AG09319 (cell line): ENCODE data around the gene ASTL.

Experiments used
- DNase-seq: peaks from one replicate; pipeline ENCODE4 v3.0.0-alpha.2; 2010; ENCODE audit warnings: low read depth; ENCODE audit errors: extremely low read depth
- TF ChIP-seq, protein P1 (sequence below): IDR thresholded peaks from 2 replicates; pipeline ENCODE4 v1.5.1; 2011; ENCODE audit warnings: low read depth, mild to moderate bottlenecking, inconsistent platforms, low read length, moderate library complexity

ASTL gene

DNA sequence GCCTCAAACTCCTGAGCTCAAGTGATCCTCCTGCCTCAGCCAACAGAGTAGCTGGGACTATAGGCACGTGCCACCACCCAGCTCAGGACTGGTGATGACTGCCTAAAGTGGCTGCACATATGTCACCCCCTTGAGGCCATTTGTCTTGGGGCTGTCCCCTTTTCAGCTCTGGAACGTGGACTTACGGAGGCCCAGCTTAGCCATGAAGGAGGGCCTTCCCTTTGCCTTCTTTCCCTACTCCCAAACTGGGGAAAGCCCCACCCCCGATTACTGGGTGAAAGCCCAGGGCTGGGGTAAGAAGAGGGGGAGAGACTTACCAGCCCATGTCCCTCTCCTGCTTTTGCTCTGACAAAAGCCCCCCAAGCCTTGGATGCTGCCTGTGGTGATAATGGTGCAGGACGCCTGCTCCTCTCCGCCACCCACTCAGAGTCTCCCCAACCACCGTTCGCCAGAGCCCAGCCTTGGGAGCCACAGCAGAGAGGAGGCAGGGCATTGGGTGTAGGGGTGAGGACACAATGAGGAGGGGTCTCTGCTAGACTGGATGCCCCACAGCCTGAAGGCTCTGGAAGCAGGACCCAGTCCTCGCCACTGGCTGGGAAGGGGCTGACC is 9.4 kb upstream of the ASTL start:
- DNase-seq: no peak
- TF ChIP-seq, protein P1, sequence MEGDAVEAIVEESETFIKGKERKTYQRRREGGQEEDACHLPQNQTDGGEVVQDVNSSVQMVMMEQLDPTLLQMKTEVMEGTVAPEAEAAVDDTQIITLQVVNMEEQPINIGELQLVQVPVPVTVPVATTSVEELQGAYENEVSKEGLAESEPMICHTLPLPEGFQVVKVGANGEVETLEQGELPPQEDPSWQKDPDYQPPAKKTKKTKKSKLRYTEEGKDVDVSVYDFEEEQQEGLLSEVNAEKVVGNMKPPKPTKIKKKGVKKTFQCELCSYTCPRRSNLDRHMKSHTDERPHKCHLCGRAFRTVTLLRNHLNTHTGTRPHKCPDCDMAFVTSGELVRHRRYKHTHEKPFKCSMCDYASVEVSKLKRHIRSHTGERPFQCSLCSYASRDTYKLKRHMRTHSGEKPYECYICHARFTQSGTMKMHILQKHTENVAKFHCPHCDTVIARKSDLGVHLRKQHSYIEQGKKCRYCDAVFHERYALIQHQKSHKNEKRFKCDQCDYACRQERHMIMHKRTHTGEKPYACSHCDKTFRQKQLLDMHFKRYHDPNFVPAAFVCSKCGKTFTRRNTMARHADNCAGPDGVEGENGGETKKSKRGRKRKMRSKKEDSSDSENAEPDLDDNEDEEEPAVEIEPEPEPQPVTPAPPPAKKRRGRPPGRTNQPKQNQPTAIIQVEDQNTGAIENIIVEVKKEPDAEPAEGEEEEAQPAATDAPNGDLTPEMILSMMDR: no peak

DNA sequence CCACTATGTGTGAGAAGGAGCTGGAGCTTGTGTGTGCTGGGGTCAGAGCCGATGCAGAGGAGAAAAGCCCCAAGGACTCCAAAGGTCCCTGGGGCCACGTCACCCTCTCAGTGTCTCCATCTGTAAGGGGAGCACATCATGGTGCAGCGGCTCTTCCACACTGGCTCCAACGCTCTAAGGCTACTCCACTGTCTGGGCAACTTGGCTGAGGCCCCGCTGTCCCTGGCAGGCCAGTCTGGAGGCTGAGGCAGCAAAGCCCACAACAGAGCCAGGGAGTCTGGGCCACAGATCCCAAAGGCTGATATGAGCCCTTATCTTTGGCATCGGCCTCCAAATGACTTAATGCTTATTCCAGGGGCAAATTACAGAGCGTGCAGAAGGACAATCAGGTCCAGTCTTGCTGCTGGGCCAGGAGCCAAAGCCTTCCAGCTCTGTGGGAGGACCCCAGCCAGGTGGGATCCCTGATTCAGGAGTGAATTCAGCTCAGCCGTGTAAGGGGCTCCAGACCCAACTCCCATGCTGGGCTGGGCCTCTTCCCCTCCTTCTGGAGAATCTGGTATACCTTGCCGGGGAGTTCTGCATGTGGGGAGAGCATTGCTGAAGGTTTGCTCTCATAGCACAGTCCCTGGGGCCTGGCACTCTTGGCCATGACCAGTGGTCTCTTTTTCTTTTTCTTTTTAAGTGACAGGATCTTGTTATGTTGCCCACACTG is 8.7 kb upstream of the ASTL start:
- no peak for DNase-seq
- TF ChIP-seq, protein P1: no peak

DNA sequence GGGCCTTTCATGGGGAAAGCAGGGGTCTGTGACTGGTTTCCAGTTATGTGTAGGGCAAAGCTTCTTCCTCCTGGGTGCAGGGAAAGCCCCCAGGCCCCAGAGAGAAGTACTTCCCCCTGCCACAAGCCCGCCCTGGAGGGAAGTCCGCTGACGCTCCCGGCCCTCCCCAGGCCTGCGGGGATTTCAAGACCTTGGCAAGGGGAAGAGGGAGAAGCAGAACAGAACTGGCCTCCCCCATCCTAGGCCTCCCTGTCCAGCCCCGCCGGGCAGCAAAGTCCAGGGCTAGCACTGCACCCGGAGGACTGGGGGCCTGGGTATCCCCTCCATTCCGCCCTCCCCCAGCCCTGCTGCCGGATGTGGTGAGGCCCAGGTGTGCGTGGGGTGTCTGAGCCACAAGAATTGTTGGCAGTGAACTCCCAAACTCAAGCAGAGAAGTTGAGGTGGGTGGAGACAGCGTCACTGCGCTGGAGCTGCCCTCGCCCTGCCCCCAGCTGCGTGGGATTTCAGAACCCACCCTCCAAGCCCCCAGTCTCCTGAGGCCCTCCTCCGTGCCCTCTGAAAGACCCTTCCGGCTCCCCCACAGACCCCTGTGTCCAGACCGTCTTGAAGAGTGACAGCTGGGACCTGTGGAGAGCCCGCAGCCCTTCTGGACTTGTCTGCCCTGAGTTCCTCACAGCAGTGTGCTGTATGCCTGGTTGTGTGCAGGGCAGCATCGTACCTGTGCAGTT is 8.0 kb upstream of the ASTL start:
- TF ChIP-seq, protein P1: no peak
- DNase-seq: no peak

DNA sequence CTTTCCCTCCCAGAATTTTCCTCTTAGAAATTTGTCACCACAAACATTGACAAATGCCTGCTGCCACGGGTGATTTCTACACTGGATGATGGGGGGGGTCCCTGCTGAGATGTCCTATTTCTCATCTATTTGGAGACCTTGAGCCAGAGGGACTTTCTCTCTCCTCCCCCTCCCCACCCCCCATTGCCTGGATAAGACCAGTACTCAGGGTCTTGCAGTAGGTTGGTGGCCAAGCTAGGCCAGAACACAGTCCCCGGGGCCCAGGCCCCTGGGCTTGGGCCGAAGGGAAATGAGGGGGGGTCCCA is 7.5 kb upstream of the ASTL start:
- TF ChIP-seq, protein P1: no peak
- DNase-seq: no peak

DNA sequence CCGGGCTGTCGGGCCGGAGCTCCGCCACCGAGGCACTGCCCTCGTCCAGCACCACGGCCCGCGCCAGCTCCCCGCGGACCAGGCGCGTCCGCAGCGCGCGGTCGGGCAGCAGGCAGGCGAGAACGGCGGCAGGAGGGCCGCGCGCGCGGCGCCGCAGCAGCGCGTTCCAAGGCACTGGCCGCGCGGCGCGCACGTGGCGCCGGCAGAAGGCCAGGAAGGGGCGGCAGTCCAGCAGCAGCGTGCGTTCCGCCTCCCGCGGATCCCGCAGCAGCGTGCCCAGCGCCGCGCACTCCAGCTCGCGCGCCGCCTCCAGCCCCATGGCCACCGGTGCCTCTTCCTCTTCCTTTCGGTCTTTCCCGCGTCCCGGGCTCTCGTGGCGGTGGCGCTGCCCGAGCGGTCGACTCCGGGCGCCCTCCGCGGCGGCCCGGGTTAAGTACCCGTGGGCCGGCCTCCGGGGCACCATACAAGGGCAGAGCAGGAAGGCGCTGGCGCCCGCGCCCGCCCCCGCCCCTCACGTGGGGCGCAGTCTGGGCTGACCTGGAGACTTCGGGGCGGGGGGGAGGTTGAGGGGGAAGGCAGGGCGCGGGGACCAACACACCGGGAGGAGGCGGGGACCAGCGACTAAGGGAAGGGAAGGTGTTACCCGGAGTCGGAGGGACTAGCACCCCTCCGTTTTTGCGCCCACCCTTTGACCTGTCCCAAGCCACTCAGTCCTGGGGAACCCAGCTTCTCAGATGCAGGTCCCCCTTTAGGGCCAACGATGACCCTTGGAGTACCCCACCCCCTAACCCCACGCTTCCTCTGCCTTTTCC is 6.9 kb upstream of the ASTL start, which contains the start of gene DUSP2:
Gene DUSP2, minus strand, starts transcription at position 405 of the 812 bp plus-strand sequence. Its CDS starts 86 bp downstream, at position 319.
- TF ChIP-seq, protein P1: no peak
- DNase-seq: no peak

DNA sequence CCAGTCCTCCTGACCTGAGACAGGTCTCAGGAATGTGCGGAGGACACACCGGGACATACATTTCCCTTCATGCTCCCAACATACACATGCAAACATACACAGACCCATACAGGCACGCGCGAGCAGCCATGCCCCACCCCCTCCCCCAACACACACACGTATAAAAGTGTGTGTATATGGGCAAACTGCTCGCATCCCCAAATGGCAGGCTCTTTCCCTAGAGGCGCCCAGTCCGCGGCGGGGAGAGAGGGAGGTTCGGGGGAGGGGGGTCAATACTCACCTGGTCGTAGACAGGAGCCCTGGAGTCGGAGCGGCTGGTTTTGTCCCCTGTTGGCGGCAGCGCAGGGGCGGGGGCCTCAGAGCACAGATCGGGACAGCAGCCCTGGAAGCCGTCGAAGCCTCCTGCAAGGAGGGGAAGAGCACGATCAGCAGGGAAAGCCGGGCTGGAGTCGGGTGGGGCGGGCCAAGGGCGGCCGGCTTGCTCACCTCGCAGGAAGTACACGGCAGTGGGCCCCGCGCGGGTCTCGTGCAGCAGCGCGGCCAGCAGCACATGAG is 6.3 kb upstream of the ASTL start:
- no peak for DNase-seq
- TF ChIP-seq, protein P1: no peak
